HL-60 (cell line): ENCODE results near the gene CFLAR.

Experiments
- DNase-seq, 2 experiments: peaks; one replicate each; pipeline ENCODE4 v3.0.0-alpha.2; 2010 to 2020; ENCODE audit warnings: low read depth in 1 of 2, low spot score in 1 of 2
- H3K27ac ChIP-seq: fragments of 250-450 bp; sonication (Bioruptor Pico); replicated peaks from 2 replicates; pipeline ENCODE4 v1.5.1; 2020; ENCODE audit warnings: mild to moderate bottlenecking, moderate library complexity
- H3K27me3 ChIP-seq: fragments of 250-450 bp; sonication (Bioruptor Pico); 2 replicates; pipeline ENCODE4 v1.5.1; 2021; ENCODE audit warnings: mild to moderate bottlenecking, moderate library complexity; ENCODE audit not compliant: insufficient read depth, poor library complexity, severe bottlenecking
- H3K4me3 ChIP-seq: replicated peaks from 2 replicates; pipeline ENCODE4 v1.5.1; 2011; ENCODE audit warnings: mild to moderate bottlenecking, control low read depth, low read length; ENCODE audit not compliant: insufficient read depth
- GABPA ChIP-seq: IDR thresholded peaks from 2 replicates; pipeline ENCODE4 v1.6.1; 2012; ENCODE audit warnings: low read depth
- POLR2AphosphoS5 ChIP-seq: IDR thresholded peaks from 2 replicates; pipeline ENCODE4 v1.6.1; 2012; ENCODE audit warnings: low read depth
- SPI1 ChIP-seq: IDR thresholded peaks from 2 replicates; pipeline ENCODE4 v1.6.1; 2012; ENCODE audit warnings: low read depth, mild to moderate bottlenecking, borderline replicate concordance
- TF ChIP-seq, protein P1 (sequence below): IDR thresholded peaks from 2 replicates; pipeline ENCODE4 v1.6.1; 2012; ENCODE audit warnings: low read depth; ENCODE audit not compliant: insufficient replicate concordance
- TF ChIP-seq, protein P2 (sequence below): IDR thresholded peaks from one replicate; pipeline ENCODE4 v1.5.1; 2011; ENCODE audit warnings: low read length, control low read depth, inconsistent platforms; ENCODE audit not compliant: insufficient read depth

Gene CFLAR

DNA sequence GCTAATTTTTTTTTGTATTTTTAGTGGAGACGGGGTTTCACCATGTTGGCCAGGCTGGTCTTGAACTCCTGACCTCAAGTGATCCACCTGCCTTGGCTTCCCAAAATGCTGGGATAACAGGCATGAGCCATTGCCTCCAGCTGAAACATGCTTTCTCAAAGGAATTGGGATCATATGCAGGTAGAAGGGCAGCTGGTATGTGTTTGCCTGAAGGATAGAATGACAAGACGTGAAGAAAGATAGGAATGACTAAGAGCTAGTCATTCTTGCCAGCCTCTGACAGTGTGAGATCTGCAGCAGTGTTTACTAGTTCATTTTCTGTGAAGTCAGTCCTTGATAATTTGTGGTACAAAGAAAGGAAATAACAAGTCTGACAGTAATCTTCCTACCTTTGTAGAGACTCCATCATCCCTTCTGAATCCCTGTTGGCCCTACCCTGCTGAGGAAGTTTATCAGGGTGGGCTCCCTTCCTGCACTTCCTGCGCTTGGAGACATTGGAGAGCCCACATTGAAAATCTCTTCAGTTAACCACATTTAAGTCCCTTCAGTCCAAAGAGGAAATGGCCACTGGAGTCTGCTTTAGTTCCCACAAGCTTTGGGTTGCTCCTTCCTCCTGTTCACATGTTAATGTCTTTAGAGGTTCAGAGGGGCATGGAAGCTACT, 14.7 kb downstream of the CFLAR start:
- H3K4me3 ChIP-seq = no peak overlapping the region
- DNase-seq = no peak
- no peaks in the 10 kb centered on the region for H3K27me3 ChIP-seq
- TF ChIP-seq GABPA (no peak), POLR2AphosphoS5 (no peak), SPI1 (peak; percentile 73)
- TF ChIP-seq, protein P1, sequence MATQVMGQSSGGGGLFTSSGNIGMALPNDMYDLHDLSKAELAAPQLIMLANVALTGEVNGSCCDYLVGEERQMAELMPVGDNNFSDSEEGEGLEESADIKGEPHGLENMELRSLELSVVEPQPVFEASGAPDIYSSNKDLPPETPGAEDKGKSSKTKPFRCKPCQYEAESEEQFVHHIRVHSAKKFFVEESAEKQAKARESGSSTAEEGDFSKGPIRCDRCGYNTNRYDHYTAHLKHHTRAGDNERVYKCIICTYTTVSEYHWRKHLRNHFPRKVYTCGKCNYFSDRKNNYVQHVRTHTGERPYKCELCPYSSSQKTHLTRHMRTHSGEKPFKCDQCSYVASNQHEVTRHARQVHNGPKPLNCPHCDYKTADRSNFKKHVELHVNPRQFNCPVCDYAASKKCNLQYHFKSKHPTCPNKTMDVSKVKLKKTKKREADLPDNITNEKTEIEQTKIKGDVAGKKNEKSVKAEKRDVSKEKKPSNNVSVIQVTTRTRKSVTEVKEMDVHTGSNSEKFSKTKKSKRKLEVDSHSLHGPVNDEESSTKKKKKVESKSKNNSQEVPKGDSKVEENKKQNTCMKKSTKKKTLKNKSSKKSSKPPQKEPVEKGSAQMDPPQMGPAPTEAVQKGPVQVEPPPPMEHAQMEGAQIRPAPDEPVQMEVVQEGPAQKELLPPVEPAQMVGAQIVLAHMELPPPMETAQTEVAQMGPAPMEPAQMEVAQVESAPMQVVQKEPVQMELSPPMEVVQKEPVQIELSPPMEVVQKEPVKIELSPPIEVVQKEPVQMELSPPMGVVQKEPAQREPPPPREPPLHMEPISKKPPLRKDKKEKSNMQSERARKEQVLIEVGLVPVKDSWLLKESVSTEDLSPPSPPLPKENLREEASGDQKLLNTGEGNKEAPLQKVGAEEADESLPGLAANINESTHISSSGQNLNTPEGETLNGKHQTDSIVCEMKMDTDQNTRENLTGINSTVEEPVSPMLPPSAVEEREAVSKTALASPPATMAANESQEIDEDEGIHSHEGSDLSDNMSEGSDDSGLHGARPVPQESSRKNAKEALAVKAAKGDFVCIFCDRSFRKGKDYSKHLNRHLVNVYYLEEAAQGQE = no peak
- TF ChIP-seq, protein P2, sequence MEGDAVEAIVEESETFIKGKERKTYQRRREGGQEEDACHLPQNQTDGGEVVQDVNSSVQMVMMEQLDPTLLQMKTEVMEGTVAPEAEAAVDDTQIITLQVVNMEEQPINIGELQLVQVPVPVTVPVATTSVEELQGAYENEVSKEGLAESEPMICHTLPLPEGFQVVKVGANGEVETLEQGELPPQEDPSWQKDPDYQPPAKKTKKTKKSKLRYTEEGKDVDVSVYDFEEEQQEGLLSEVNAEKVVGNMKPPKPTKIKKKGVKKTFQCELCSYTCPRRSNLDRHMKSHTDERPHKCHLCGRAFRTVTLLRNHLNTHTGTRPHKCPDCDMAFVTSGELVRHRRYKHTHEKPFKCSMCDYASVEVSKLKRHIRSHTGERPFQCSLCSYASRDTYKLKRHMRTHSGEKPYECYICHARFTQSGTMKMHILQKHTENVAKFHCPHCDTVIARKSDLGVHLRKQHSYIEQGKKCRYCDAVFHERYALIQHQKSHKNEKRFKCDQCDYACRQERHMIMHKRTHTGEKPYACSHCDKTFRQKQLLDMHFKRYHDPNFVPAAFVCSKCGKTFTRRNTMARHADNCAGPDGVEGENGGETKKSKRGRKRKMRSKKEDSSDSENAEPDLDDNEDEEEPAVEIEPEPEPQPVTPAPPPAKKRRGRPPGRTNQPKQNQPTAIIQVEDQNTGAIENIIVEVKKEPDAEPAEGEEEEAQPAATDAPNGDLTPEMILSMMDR = no peak
- H3K27ac ChIP-seq = peak overlapping the region; percentile 6

DNA sequence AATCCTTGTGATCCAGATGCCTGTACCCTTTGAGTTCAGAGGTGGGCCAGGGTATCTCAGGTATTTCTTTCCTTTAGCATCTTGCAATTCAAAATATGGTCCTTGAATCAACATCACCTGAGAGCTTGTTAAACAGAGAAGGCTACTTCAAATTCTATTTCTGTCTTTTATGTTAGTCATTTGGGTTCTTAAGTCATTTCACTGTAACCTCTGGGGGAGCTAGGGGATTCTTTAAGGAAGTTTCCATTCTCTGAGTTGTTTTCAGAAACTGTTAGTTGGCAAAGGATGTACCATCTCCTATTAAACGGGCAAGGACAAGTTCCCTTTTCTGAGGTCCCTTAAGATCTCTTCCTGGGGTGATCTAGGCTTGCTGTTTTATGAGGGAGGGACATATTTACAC, 16.6 kb downstream of the CFLAR start:
- Histone ChIP-seq H3K4me3 (no peak overlapping the region), H3K27ac (peak overlapping the region; percentile 24), H3K27me3 (no peaks in the 10 kb centered on the region)
- TF ChIP-seq, protein P2 = no peak
- DNase-seq = peak in 1 of 2 experiments; percentile 49

DNA sequence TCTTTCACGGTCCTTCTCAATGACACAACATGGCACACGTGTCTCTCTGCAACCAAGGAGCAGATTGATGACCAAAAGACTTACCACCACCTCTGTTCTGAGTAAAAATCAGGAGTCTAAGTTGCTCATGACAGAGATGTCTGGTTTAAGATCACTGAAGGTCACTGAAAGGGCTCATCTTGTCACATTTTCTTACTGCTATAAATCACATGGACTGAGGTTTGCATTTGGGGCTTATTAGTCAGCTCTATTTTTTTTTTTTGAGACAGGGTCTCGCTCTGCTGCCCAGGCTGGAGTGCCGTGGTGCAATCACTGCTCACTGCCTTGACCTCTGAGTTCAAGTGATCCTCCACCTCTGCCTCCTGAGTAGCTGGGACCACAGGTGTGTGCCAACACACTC, 19.4 kb downstream of the CFLAR start:
- no peak for TF ChIP-seq GABPA
- TF ChIP-seq SPI1 = no peak
- no peak for TF ChIP-seq POLR2AphosphoS5
- TF ChIP-seq, protein P1 = no peak
- TF ChIP-seq, protein P2 = no peak
- Histone ChIP-seq H3K4me3 (no peak overlapping the region), H3K27me3 (no peaks in the 10 kb centered on the region), H3K27ac (no peak overlapping the region)
- no peak for DNase-seq

DNA sequence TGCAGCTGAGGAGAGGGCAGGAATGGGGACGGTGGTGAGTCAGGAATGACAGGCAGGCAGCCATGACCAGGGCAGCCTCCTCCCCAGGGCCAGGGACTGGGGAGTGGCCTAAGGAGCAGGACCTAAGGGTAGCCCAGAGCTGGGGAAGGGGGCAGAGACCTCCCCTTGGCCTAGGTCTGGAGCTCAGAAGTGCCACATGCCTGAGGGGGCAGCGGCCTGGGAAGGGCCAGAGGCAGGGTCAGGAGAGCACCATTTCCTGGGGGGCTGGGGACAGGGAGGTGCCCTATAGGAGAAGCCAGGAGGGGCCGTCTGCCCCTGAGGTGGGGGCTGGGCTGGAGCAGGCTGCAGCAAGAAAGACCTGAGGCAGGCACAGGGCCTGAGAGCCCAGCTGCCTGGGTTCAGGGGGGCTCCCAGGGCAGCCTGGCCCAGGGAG, 20.9 kb downstream of the CFLAR start:
- no peak overlapping the region for H3K27ac ChIP-seq
- no peaks in the 10 kb centered on the region for H3K27me3 ChIP-seq
- TF ChIP-seq SPI1 = no peak
- TF ChIP-seq, protein P2 = no peak
- TF ChIP-seq POLR2AphosphoS5 = no peak
- TF ChIP-seq GABPA = no peak
- TF ChIP-seq, protein P1 = no peak
- H3K4me3 ChIP-seq = no peak overlapping the region
- no peak for DNase-seq
